ENCODE measurements around the gene SRCAP.

Gene SRCAP

GRCh38 chr16:30698816-30699614 lies at the start of gene SRCAP:
SRCAP (plus strand) TSS chr16:30699171; CDS start chr16:30700825, 1,654 bp downstream.
- peak; percentile 94 for DNase-seq

GRCh38 chr16:30649725-30650368 lies 49.1 kb upstream of the SRCAP start:
- no peak for DNase-seq

- DNase-seq: peak; percentile 100
Observed at GRCh38 chr16:30650369-30651123, 48.4 kb upstream of the SRCAP start, which contains the start of gene PRR14. PRR14 (plus strand) TSS chr16:30650960; CDS start chr16:30651646, 686 bp downstream.

GRCh38 chr16:30651124-30652004 lies 47.6 kb upstream of the SRCAP start:
- DNase-seq: peak; percentile 85

- no peak for DNase-seq
Observed at GRCh38 chr16:30652005-30652296, 47.0 kb upstream of the SRCAP start.

- no peak for DNase-seq
Observed at GRCh38 chr16:30652718-30653117, 46.3 kb upstream of the SRCAP start.

- no peak for DNase-seq
Observed at GRCh38 chr16:30654856-30655255, 44.1 kb upstream of the SRCAP start.

- no peak for DNase-seq
Observed at GRCh38 chr16:30655815-30656347, 43.1 kb upstream of the SRCAP start.

GRCh38 chr16:30656388-30656787 lies 42.6 kb upstream of the SRCAP start:
- DNase-seq: no peak

- no peak for DNase-seq
Observed at GRCh38 chr16:30656974-30657865, 41.8 kb upstream of the SRCAP start.

- peak; percentile 100 for DNase-seq
Observed at GRCh38 chr16:30657866-30658730, 40.9 kb upstream of the SRCAP start, which contains the start of gene FBRS. FBRS (plus strand) TSS chr16:30658431; CDS start chr16:30659519, 1,088 bp downstream.

GRCh38 chr16:30658731-30659506 lies 40.1 kb upstream of the SRCAP start:
- peak; percentile 98 for DNase-seq

GRCh38 chr16:30659507-30660423 lies 39.2 kb upstream of the SRCAP start:
- DNase-seq: peak; percentile 61

- no peak for DNase-seq
Observed at GRCh38 chr16:30660424-30661261, 38.3 kb upstream of the SRCAP start.

- DNase-seq: no peak
Observed at GRCh38 chr16:30662449-30662848, 36.5 kb upstream of the SRCAP start.

GRCh38 chr16:30663038-30663437 lies 35.9 kb upstream of the SRCAP start:
- DNase-seq: no peak

- no peak for DNase-seq
Observed at GRCh38 chr16:30663820-30664219, 35.2 kb upstream of the SRCAP start.
